Breast epithelium (tissue), 3 donors: Measurements from ENCODE around the gene CHORDC1.

Source experiments
- POLR2A ChIP-seq: fragments of 450-650 bp; IDR thresholded peaks from one replicate; pipeline ENCODE4 v1.6.1; 2016; ENCODE audit warnings: antibody characterized with exemption, mild to moderate bottlenecking, moderate library complexity
- POLR2AphosphoS5 ChIP-seq, 3 donors: sonication (generic); formaldehyde crosslinking; IDR thresholded peaks; one replicate each; pipeline ENCODE4 v1.6.1; 2017; ENCODE audit warnings: antibody characterized with exemption in 3 of 3
- TF ChIP-seq, protein P1 (sequence below), 3 donors: fragments of 450-650 bp; IDR thresholded peaks; one replicate each; pipeline ENCODE4 v1.5.1; 2016 to 2017; ENCODE audit warnings: antibody characterized with exemption in 3 of 3, mild to moderate bottlenecking in 3 of 3, moderate library complexity in 3 of 3

DNA sequence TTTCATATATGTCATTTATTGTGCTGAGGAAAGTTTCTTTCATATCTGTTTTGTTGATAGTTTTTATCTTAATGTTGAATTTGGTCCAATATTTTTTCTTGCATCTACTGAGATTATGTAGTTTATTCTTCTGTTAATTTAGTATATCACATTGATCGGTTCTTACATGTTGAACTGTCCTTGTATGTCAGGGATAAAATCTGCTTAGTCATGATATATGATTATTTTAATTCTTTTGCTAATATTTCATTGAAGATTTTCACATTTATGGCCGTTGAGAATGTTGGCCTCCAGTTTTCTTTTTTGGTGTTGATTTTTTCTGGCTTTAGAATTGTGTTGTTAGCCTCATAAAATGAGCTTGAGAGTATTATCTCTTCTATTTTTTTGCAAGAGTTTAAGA, 31.2 kb upstream of the CHORDC1 start:
- TF ChIP-seq POLR2AphosphoS5 (IDR thresholded peaks at IDR 0.05): no peak
- TF ChIP-seq, protein P1, sequence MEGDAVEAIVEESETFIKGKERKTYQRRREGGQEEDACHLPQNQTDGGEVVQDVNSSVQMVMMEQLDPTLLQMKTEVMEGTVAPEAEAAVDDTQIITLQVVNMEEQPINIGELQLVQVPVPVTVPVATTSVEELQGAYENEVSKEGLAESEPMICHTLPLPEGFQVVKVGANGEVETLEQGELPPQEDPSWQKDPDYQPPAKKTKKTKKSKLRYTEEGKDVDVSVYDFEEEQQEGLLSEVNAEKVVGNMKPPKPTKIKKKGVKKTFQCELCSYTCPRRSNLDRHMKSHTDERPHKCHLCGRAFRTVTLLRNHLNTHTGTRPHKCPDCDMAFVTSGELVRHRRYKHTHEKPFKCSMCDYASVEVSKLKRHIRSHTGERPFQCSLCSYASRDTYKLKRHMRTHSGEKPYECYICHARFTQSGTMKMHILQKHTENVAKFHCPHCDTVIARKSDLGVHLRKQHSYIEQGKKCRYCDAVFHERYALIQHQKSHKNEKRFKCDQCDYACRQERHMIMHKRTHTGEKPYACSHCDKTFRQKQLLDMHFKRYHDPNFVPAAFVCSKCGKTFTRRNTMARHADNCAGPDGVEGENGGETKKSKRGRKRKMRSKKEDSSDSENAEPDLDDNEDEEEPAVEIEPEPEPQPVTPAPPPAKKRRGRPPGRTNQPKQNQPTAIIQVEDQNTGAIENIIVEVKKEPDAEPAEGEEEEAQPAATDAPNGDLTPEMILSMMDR (IDR thresholded peaks at IDR 0.05): no peak
- TF ChIP-seq POLR2A: no peak
